ENCODE results near the gene TBL3. TPM values are rescaled to one million over a fixed set of nuclear protein-coding genes. Genes with fewer than 3 reads are reported as not detected.

The TBL3 gene
- total RNA-seq, 2 donors from 2014 or later, result 39.3 to 78.3 TPM

DNA sequence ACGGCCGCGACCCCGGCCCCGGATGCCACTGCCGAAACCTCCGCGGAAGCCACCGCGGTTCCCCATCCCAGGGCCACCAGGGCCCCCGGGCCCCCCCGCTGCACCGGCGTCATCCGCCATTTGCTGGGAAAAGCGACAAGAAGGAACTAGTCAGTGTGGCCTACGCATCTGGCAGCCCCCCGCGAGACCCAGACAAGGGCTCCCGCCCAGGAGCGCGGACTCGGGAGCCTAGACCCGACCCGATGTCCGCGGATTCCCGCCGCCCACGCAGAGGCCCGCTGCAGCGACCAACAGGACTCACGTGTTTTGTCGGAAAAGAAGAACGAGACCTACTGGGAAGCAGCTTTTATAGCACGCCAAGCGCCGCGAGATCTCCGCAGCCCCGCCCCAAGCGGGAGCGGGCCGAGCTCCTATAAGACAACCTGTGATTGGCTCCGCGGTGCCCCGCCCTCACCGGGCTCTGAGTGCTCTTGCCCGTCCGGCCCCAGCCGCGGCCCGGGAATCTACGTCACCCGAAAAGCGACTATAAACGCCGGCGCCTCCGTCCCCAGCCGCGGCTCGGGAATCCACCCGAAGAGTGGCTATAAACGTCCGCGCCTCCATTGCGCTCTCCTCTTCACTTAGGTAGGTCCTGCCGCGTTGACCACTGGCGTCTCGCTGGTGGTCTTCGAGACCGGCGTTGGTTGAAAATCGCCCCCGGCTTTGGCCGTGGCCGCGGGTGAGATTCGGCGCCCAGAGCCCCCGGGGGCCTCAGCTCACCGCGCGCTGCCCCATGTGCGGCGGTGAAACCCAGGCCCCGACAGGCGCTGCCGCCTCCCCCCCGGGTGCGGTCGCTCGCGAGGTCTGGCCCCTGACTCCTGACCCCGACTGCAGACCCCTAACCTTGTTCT lies 7.1 kb upstream of the TBL3 start, which contains the start of gene RPS2:
TSS of gene RPS2 (minus strand) at position 321 of the 890 bp plus-strand sequence. CDS start at position 120, 201 bp downstream.
- peak within 1 kb of the TSS; percentile 94 to 95 for H3K27ac Mint-ChIP-seq

DNA sequence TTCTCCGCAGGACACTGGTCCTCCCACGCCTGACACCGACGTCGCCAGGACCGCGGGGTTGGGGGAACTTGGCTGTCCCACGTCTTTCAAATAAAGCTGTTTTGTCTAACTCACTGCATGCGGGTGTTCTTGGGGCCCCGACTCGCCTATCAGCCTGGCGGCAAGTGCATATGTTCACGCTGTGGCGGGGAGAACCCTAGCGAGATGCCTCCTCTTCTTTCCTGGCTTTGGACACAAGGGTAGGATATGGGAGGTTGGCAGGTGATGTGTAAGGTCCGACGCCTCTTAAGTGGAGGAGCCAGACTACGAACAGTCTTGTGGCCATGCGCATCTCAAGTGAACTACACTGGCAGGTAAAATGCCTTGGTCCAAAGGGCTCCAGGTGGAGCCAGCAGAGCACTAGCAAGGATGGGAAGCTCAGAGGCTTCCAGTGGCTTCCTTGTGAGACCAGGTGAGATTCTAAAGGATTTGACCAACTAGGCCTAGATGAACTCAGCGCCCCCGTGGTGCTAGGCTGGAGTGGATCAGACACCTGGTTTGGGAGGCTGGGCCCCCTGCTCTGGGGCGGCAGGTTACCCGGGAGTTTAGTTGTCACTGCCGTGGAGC lies 6.4 kb upstream of the TBL3 start:
- H3K27ac Mint-ChIP-seq, result peak overlapping the region; percentile 94 to 95
- no peak for ATAC-seq
- H3K36me3 Mint-ChIP-seq, result peaks cover 19% of the 10 kb centered on the region

More for the DNA sequence above, 7.1 kb upstream of the TBL3 start, which contains the start of gene RPS2:
- Mint-ChIP-seq H3K9me3 (no peaks in the 10 kb centered on the region), H3K4me3 (peak within 1 kb of the TSS; percentile 100), H3K4me1 (ENCODE audit: low read depth in 2 of 2) (peaks cover 28 to 36% of the 10 kb centered on the region in 2 donors), H3K36me3 (peaks cover 19% of the 10 kb centered on the region), H3K27me3 (no peaks in the 10 kb centered on the region)
- DNase-seq (ENCODE audit: low spot score) (peak; percentile 99), ATAC-seq (peak; percentile 93 to 98)

DNA sequence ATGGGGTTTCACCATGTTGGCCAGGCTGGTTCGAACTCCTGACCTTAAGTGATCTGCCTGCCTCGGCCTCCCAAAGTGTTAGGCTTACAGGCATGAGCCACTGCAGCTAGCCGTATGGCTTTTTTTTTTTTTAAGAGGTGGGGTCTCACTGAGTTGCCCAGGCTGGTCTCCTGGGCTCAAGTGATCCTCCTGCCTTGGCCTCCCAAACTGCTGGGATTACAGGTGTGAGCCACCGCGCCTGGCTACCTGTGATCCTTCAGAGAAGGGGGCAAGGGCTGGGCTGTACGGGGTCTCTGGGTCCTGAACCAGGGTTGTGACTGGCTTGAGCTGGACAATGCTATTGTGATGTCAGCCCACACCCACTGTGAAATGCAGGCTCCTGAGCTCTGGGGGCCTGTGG lies 5.4 kb upstream of the TBL3 start, which contains the start of gene RNF151:
TSS of gene RNF151 (plus strand) at position 397 of the 400 bp plus-strand sequence. CDS start 26 bp downstream, outside the sequence.
- no peaks in the 10 kb centered on the region for H3K27me3 Mint-ChIP-seq
- H3K4me1 Mint-ChIP-seq (ENCODE audit: low read depth in 2 of 2), result peaks cover 22 to 28% of the 10 kb centered on the region in 2 donors
- ATAC-seq (no peak), DNase-seq (ENCODE audit: low spot score) (no peak)
- peak within 1 kb of the TSS; percentile 100 for H3K4me3 Mint-ChIP-seq
- no peaks in the 10 kb centered on the region for H3K9me3 Mint-ChIP-seq
- peak within 1 kb of the TSS; percentile 94 to 95 for H3K27ac Mint-ChIP-seq
- H3K36me3 Mint-ChIP-seq, result peaks cover 15% of the 10 kb centered on the region

More for the DNA sequence above, 6.4 kb upstream of the TBL3 start:
- Mint-ChIP-seq H3K27me3 (no peaks in the 10 kb centered on the region), H3K9me3 (no peaks in the 10 kb centered on the region), H3K4me1 (ENCODE audit: low read depth in 2 of 2) (peaks cover 23 to 30% of the 10 kb centered on the region in 2 donors), H3K4me3 (peak overlapping the region; percentile 100)
- DNase-seq (ENCODE audit: low spot score), result no peak

- Mint-ChIP-seq H3K27ac (peak overlapping the region in 1 of 2 donors; percentile 29), H3K27me3 (no peaks in the 10 kb centered on the region), H3K4me1 (ENCODE audit: low read depth in 2 of 2) (peaks cover 30 to 36% of the 10 kb centered on the region in 2 donors), H3K9me3 (no peaks in the 10 kb centered on the region), H3K4me3 (no peak overlapping the region), H3K36me3 (peaks cover 8% of the 10 kb centered on the region)
- no peak for ATAC-seq
- DNase-seq (ENCODE audit: low spot score), result no peak
These were observed 3.5 kb upstream of the TBL3 start for GRCh38 chr16:1968146-1968953.

GRCh38 chr16:1972490-1972877 lies 631 bp downstream of the TBL3 start:
- no peaks in the 10 kb centered on the region for H3K9me3 Mint-ChIP-seq
- DNase-seq (ENCODE audit: low spot score), result no peak
- ATAC-seq, result peak in 1 of 2 donors; percentile 1
- H3K4me1 Mint-ChIP-seq (ENCODE audit: low read depth in 2 of 2), result peaks cover 18 to 21% of the 10 kb centered on the region in 2 donors
- no peaks in the 10 kb centered on the region for H3K36me3 Mint-ChIP-seq
- H3K27me3 Mint-ChIP-seq, result no peaks in the 10 kb centered on the region
- H3K4me3 Mint-ChIP-seq, result peak overlapping the region; percentile 96
- H3K27ac Mint-ChIP-seq, result peak overlapping the region; percentile 99 to 100

GRCh38 chr16:1973461-1974156 lies 1.8 kb downstream of the TBL3 start:
- Mint-ChIP-seq H3K4me3 (no peak overlapping the region), H3K36me3 (no peaks in the 10 kb centered on the region)

DNA sequence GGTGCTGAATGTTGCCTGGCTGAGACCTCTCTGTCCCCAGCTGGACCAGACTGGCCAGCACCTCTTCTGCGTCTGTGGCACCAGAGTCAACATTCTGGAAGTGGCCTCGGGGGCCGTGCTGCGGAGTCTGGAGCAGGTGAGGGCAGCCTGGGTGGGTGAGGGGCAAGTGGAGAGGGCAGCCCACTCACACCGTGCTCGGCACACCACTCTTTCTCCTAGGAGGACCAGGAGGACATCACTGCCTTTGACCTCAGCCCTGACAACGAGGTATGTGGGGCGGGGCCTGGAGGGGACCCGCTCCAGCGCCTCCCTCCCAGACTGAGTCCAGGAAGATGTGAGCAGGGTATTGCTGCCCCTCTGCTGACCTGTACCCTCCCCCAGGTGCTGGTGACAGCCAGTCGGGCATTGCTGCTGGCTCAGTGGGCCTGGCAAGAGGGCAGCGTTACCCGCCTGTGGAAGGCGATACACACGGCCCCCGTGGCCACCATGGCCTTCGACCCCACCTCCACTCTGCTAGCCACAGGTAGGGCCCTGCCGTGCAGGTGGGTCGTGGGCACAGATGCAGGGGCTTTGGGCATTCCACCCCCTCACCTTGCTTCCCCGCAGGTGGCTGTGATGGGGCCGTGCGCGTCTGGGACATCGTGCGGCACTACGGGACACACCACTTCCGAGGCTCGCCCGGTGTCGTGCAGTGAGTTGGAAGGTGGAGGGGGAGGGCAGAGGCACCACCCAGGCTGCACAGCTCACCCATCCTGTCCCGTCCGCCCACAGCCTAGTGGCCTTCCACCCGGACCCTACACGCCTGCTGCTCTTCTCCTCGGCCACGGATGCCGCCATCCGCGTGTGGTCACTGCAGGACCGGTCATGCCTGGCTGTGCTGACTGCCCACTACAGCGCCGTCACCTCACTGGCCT lies 2.6 kb downstream of the TBL3 start:
- Mint-ChIP-seq H3K36me3 (no peaks in the 10 kb centered on the region), H3K9me3 (no peaks in the 10 kb centered on the region), H3K4me3 (no peak overlapping the region), H3K27ac (no peak overlapping the region), H3K27me3 (no peaks in the 10 kb centered on the region), H3K4me1 (ENCODE audit: low read depth in 2 of 2) (peaks cover 18 to 21% of the 10 kb centered on the region in 2 donors)
- DNase-seq (ENCODE audit: low spot score) (no peak), ATAC-seq (no peak)

More at GRCh38 chr16:1973461-1974156, 1.8 kb downstream of the TBL3 start:
- no peaks in the 10 kb centered on the region for H3K9me3 Mint-ChIP-seq
- H3K4me1 Mint-ChIP-seq (ENCODE audit: low read depth in 2 of 2), result peaks cover 18 to 21% of the 10 kb centered on the region in 2 donors
- no peak for ATAC-seq
- DNase-seq (ENCODE audit: low spot score), result no peak
- no peaks in the 10 kb centered on the region for H3K27me3 Mint-ChIP-seq
- H3K27ac Mint-ChIP-seq, result no peak overlapping the region

DNA sequence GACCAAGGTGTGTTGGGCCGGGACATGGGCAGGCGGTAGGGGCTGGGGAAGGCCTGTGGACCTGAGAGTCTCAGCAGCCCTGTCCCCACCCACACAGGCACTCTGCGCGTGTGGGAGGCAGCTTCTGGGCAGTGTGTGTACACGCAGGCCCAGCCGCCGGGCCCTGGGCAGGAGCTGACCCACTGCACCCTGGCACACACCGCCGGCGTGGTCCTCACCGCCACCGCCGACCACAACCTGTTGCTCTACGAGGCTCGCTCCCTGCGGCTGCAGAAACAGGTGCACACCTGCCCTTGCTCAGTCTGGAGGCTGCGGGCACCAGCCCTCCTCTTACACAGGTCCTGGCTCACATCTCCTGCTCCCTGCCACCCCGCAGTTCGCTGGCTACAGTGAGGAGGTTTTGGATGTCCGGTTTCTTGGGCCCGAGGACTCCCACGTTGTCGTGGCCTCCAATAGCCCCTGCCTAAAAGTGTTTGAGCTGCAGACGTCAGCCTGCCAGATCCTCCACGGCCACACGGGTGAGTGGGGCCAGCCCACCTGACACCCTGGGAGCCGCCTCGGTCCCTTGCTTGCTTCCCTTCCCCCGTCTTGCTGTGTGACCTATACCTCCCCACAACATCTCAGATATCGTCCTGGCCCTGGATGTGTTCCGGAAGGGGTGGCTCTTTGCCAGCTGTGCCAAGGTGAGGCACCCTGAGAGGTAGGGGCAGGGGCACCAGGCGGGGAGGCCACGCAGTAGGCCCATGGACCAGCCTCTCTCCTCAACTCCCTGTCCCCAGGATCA lies 3.8 kb downstream of the TBL3 start:
- H3K36me3 Mint-ChIP-seq, result no peaks in the 10 kb centered on the region

GRCh38 chr16:1976216-1976520 lies 4.3 kb downstream of the TBL3 start:
- ATAC-seq, result no peak
- Mint-ChIP-seq H3K9me3 (no peaks in the 10 kb centered on the region), H3K27ac (no peak overlapping the region), H3K36me3 (no peaks in the 10 kb centered on the region), H3K27me3 (peaks cover 0 to 2% of the 10 kb centered on the region in 2 donors), H3K4me1 (ENCODE audit: low read depth in 2 of 2) (peaks cover 14 to 15% of the 10 kb centered on the region in 2 donors), H3K4me3 (no peak overlapping the region)
- no peak for DNase-seq (ENCODE audit: low spot score)

More for the DNA sequence above, 3.8 kb downstream of the TBL3 start:
- Mint-ChIP-seq H3K4me3 (no peak overlapping the region), H3K27me3 (peaks cover 0 to 2% of the 10 kb centered on the region in 2 donors), H3K4me1 (ENCODE audit: low read depth in 2 of 2) (peaks cover 18 to 21% of the 10 kb centered on the region in 2 donors), H3K27ac (no peak overlapping the region), H3K9me3 (no peaks in the 10 kb centered on the region)
- ATAC-seq (no peak), DNase-seq (ENCODE audit: low spot score) (no peak)

- H3K4me3 Mint-ChIP-seq, result no peak overlapping the region
- no peaks in the 10 kb centered on the region for H3K36me3 Mint-ChIP-seq
- H3K9me3 Mint-ChIP-seq, result no peaks in the 10 kb centered on the region
These were observed 5.4 kb downstream of the TBL3 start for GRCh38 chr16:1976951-1977874.

GRCh38 chr16:1977875-1978268 lies 6.0 kb downstream of the TBL3 start:
- H3K9me3 Mint-ChIP-seq, result no peaks in the 10 kb centered on the region
- H3K27ac Mint-ChIP-seq, result no peak overlapping the region
- no peak overlapping the region for H3K4me3 Mint-ChIP-seq
- DNase-seq (ENCODE audit: low spot score) (no peak), ATAC-seq (no peak)
- H3K27me3 Mint-ChIP-seq, result peaks cover 0 to 6% of the 10 kb centered on the region in 2 donors
- peaks cover 4 to 8% of the 10 kb centered on the region in 2 donors for H3K4me1 Mint-ChIP-seq (ENCODE audit: low read depth in 2 of 2)
- no peaks in the 10 kb centered on the region for H3K36me3 Mint-ChIP-seq

More at GRCh38 chr16:1976951-1977874, 5.4 kb downstream of the TBL3 start:
- peaks cover 5 to 8% of the 10 kb centered on the region in 2 donors for H3K4me1 Mint-ChIP-seq (ENCODE audit: low read depth in 2 of 2)
- H3K27me3 Mint-ChIP-seq, result peaks cover 0 to 4% of the 10 kb centered on the region in 2 donors
- DNase-seq (ENCODE audit: low spot score) (no peak), ATAC-seq (no peak)
- H3K27ac Mint-ChIP-seq, result no peak overlapping the region
